ENCODE measurements around the gene DYRK1B. TPM values are rescaled to one million over a fixed set of nuclear protein-coding genes. Genes with fewer than 3 reads are reported as not detected.

DYRK1B gene
- total RNA-seq, 4 donors from 2014 or later = 1.3 to 15.0 (median 10.1) TPM

- no peak for DNase-seq
- Histone ChIP-seq H3K9me3 (no peaks in the 10 kb centered on the region), H3K4me1 (no peaks in the 10 kb centered on the region), H3K36me3 (no peaks in the 10 kb centered on the region), H3K27me3 (no peaks in the 10 kb centered on the region), H3K4me3 (peak overlapping the region; percentile 77 to 98), H3K27ac (peak overlapping the region; percentile 84)
- no peak for TF ChIP-seq CTCF (IDR thresholded peaks at IDR 0.05)
- TF ChIP-seq POLR2A (IDR thresholded peaks at IDR 0.05) = no peak
- intact Hi-C loops (cut with DNase I; ENCODE audit: low total_unique reads) = no loop called here
Measured at GRCh38 chr19:39846678-39847486, 12.9 kb upstream of the DYRK1B start.

GRCh38 chr19:39845933-39846677 lies 12.1 kb upstream of the DYRK1B start, which contains the start of gene FBL:
FBL (minus strand) TSS chr19:39846379; CDS start chr19:39846300, 79 bp downstream.
- no peaks in the 10 kb centered on the region for H3K4me1 ChIP-seq

GRCh38 chr19:39845584-39845932 lies 11.6 kb upstream of the DYRK1B start:
- intact Hi-C loops (cut with DNase I; ENCODE audit: low total_unique reads) = no loop called here
- no peak for DNase-seq

More at GRCh38 chr19:39845933-39846677, 12.1 kb upstream of the DYRK1B start, which contains the start of gene FBL:
- DNase-seq = peak; percentile 94 to 97
- peak in 1 of 4 experiments; percentile 17 for TF ChIP-seq CTCF (IDR thresholded peaks at IDR 0.05)
- peak; percentile 71 to 86 for TF ChIP-seq POLR2A (IDR thresholded peaks at IDR 0.05)
- H3K36me3 ChIP-seq = no peaks in the 10 kb centered on the region
- H3K4me3 ChIP-seq = peak within 1 kb of the TSS; percentile 77 to 98
- no peaks in the 10 kb centered on the region for H3K9me3 ChIP-seq
- H3K27ac ChIP-seq = peak within 1 kb of the TSS; percentile 84
- H3K27me3 ChIP-seq = no peaks in the 10 kb centered on the region
- intact Hi-C loops (cut with DNase I; ENCODE audit: low total_unique reads) = no loop called here

GRCh38 chr19:39845172-39845571 lies 11.2 kb upstream of the DYRK1B start:
- no peak for TF ChIP-seq CTCF (IDR thresholded peaks at IDR 0.05)
- no peak for TF ChIP-seq POLR2A (IDR thresholded peaks at IDR 0.05)
- no peaks in the 10 kb centered on the region for H3K27me3 ChIP-seq
- H3K36me3 ChIP-seq = no peaks in the 10 kb centered on the region
- no peaks in the 10 kb centered on the region for H3K4me1 ChIP-seq
- H3K9me3 ChIP-seq = no peaks in the 10 kb centered on the region
- peak overlapping the region in 1 of 2 donors; percentile 84 for H3K27ac ChIP-seq
- intact Hi-C loops (cut with DNase I; ENCODE audit: low total_unique reads) = no loop called here
- peak overlapping the region; percentile 77 to 98 for H3K4me3 ChIP-seq
- DNase-seq = no peak

More at GRCh38 chr19:39845584-39845932, 11.6 kb upstream of the DYRK1B start:
- no peaks in the 10 kb centered on the region for H3K36me3 ChIP-seq
- H3K4me3 ChIP-seq = peak overlapping the region; percentile 77 to 98
- peak overlapping the region; percentile 84 for H3K27ac ChIP-seq
- no peaks in the 10 kb centered on the region for H3K4me1 ChIP-seq
- H3K27me3 ChIP-seq = no peaks in the 10 kb centered on the region
- TF ChIP-seq POLR2A (IDR thresholded peaks at IDR 0.05) (no peak), CTCF (IDR thresholded peaks at IDR 0.05) (no peak)
- no peaks in the 10 kb centered on the region for H3K9me3 ChIP-seq

Measured in uterus (tissue), 4 donors.